ENCODE data around the gene ZNF322.

The ZNF322 gene

DNA sequence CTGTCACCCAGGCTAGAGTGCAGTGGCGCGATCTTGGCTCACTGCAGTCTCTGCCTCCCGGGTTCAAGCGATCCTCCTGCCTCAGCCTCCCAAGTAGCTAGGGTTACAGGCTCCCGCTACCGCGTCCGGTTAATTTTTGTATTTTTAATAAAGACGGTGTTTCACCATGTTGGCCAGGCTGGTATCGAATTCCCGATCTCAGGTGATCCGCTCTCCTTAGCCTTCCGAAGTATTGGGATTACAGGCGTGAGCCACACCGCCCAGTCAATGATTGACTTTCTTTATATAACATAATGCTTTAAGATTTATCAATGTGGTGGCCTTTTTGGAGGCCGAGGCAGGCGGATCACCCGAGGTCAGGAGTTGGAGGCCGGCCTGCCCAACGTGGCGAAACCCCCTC, 70.6 kb downstream of the ZNF322 start:
- no peak for DNase-seq (ENCODE audit: low read depth)

Measured in HS-27A (cell line).